Keratinocyte (primary cell): Measurements from ENCODE around the gene ARFRP1. TPM values are rescaled to one million over a fixed set of nuclear protein-coding genes. Genes with fewer than 3 reads are reported as not detected.

Experiments
- DNase-seq: peaks from one replicate; pipeline ENCODE4 v3.0.0-alpha.2; 2011; ENCODE audit warnings: low read depth, missing footprints, low spot score
- FAIRE-seq: peaks from 2 replicates; lab custom pipeline; 2011; peaks lifted over from hg19 to GRCh38; lab: Jason Lieb, UNC
- H2AFZ ChIP-seq: 2 replicates; pipeline ENCODE4 v1.6.0; 2012; ENCODE audit warnings: low read length, control low read depth, inconsistent platforms; ENCODE audit not compliant: control insufficient read depth
- H3K27ac ChIP-seq: 2 replicates; pipeline ENCODE4 v1.5.1; 2011; ENCODE audit warnings: low read length; ENCODE audit not compliant: control insufficient read depth, insufficient read depth
- H3K27me3 ChIP-seq: 3 replicates; pipeline ENCODE4 v1.6.0; 2011; ENCODE audit warnings: low read length; ENCODE audit not compliant: control insufficient read depth, insufficient read depth; ENCODE audit errors: extremely low read depth
- H3K36me3 ChIP-seq, 2 experiments: 2 replicates in 1 of 2; 3 replicates in 1 of 2; pipeline ENCODE4 v1.5.1; 2011; ENCODE audit warnings: low read length in 2 of 2, mild to moderate bottlenecking in 1 of 2; ENCODE audit not compliant: control insufficient read depth in 2 of 2, insufficient read depth in 2 of 2; ENCODE audit errors: extremely low read depth in 1 of 2
- H3K4me1 ChIP-seq: 3 replicates; pipeline ENCODE4 v1.5.1; 2011; ENCODE audit warnings: low read length; ENCODE audit not compliant: control insufficient read depth, insufficient read depth; ENCODE audit errors: extremely low read depth
- H3K4me2 ChIP-seq: 3 replicates; pipeline ENCODE4 v1.6.0; 2011; ENCODE audit warnings: low read depth, low read length; ENCODE audit not compliant: control insufficient read depth, insufficient read depth; ENCODE audit errors: extremely low read depth
- H3K4me3 ChIP-seq, 3 experiments: fragments of 200-600 bp in 1 of 3; sonication (generic) in 1 of 3; 2 replicates in 2 of 3; 3 replicates in 1 of 3; pipeline ENCODE4 v1.5.1; 2011 to 2016; ENCODE audit warnings: low read length in 3 of 3, mild to moderate bottlenecking in 3 of 3, control low read depth in 2 of 3, inconsistent platforms in 1 of 3, low read depth in 1 of 3, mixed read lengths in 1 of 3, mixed run types in 1 of 3, moderate library complexity in 1 of 3; ENCODE audit not compliant: control insufficient read depth in 2 of 3, insufficient read depth in 2 of 3; ENCODE audit errors: extremely low read depth in 1 of 3
- H3K79me2 ChIP-seq: 2 replicates; pipeline ENCODE4 v1.6.0; 2012; ENCODE audit warnings: low read length; ENCODE audit not compliant: control insufficient read depth, insufficient read depth
- H3K9ac ChIP-seq: 3 replicates; pipeline ENCODE4 v1.6.0; 2011; ENCODE audit warnings: low read length; ENCODE audit not compliant: control insufficient read depth, insufficient read depth; ENCODE audit errors: extremely low read depth
- H3K9me1 ChIP-seq: 3 replicates; pipeline ENCODE4 v1.6.0; 2011; ENCODE audit warnings: low read length; ENCODE audit not compliant: control insufficient read depth, insufficient read depth; ENCODE audit errors: extremely low read depth
- H3K9me3 ChIP-seq: 2 replicates; pipeline ENCODE4 v1.5.1; 2012; ENCODE audit warnings: low read depth, low read length; ENCODE audit not compliant: control insufficient read depth
- H4K20me1 ChIP-seq: 3 replicates; pipeline ENCODE4 v1.6.0; 2011; ENCODE audit warnings: low read length; ENCODE audit not compliant: control insufficient read depth, insufficient read depth; ENCODE audit errors: extremely low read depth
- CTCF ChIP-seq, 3 experiments: IDR thresholded peaks in 1 of 3; conservative IDR thresholded peaks in 1 of 3; optimal IDR thresholded peaks in 1 of 3; 2 replicates in 2 of 3; 3 replicates in 1 of 3; pipeline versions ENCODE3 to v1.5.1; 2011; ENCODE audit warnings: low read length in 3 of 3, mild to moderate bottlenecking in 3 of 3, moderate library complexity in 2 of 3, control low read depth in 1 of 3, inconsistent platforms in 1 of 3; ENCODE audit not compliant: insufficient read depth in 2 of 3; ENCODE audit errors: extremely low read depth in 1 of 3
- EZH2 ChIP-seq: IDR thresholded peaks from one replicate; pipeline ENCODE4 v1.6.1; 2012; ENCODE audit warnings: inconsistent platforms, mild to moderate bottlenecking, low read length, moderate library complexity
- dilution Hi-C: fragments of 300-500 bp; cut with MboI; formaldehyde crosslinking; loops from one replicate; pipeline ENCODE4 v1.7.0; 2020; ENCODE audit warnings: low sequenced_read_pairs; ENCODE audit not compliant: extremely low pct_ligation_motif_present
- polyA plus RNA-seq, 5 experiments: library from polyadenylated mRNA; depleted of rRNA in 3 of 5; stranded (reverse) in 3 of 5; stranded (forward) in 1 of 5; unstranded in 1 of 5; fragments of >200 nt; gene quantifications; 1 replicate in 1 of 5; 2 replicates in 3 of 5; 3 replicates in 1 of 5; pipeline versions ENCODE4 v1.2.1 to v1.2.3, GENCODE V29; 2011 to 2012; ENCODE audit warnings: missing spikeins in 2 of 5, low read depth in 1 of 5, low replicate concordance in 1 of 5

ARFRP1 gene
- polyA plus RNA-seq, 1 donor (not counting 4 experiments of a cell fraction or from before 2014, with no cell fraction given) = 30.4 TPM

GRCh38 chr20:63712191-63712590 lies 4.4 kb upstream of the ARFRP1 start:
- Histone ChIP-seq H3K79me2 (peaks cover 80% of the 10 kb centered on the region), H3K27me3 (no peaks in the 10 kb centered on the region), H3K27ac (no peak overlapping the region), H3K4me1 (peaks cover 9% of the 10 kb centered on the region), H3K4me2 (no peak overlapping the region), H3K9ac (no peak overlapping the region), H3K9me3 (no peaks in the 10 kb centered on the region), H2AFZ (no peak overlapping the region), H3K9me1 (no peaks in the 10 kb centered on the region), H3K4me3 (no peak overlapping the region), H4K20me1 (no peaks in the 10 kb centered on the region), H3K36me3 (peaks cover 10 to 11% of the 10 kb centered on the region in 2 experiments)
- TF ChIP-seq EZH2 (no peak), CTCF (optimal IDR thresholded peaks at IDR 0.05 in 1 of 3, IDR thresholded peaks at IDR 0.05 in 1 of 3, conservative IDR thresholded peaks at IDR 0.05 in 1 of 3; ENCODE audit: extremely low read depth in 1 of 3, insufficient read depth in 2 of 3, low read length in 3 of 3) (no peak)
- DNase-seq (no peak), FAIRE-seq (no peak)
- dilution Hi-C loops = no loop called here

GRCh38 chr20:63711085-63711645 lies 3.4 kb upstream of the ARFRP1 start:
- no peak overlapping the region for H3K4me3 ChIP-seq
- no peaks in the 10 kb centered on the region for H3K9me3 ChIP-seq
- no peak overlapping the region for H3K4me2 ChIP-seq
- TF ChIP-seq EZH2 (no peak), CTCF (optimal IDR thresholded peaks at IDR 0.05 in 1 of 3, IDR thresholded peaks at IDR 0.05 in 1 of 3, conservative IDR thresholded peaks at IDR 0.05 in 1 of 3; ENCODE audit: extremely low read depth in 1 of 3, insufficient read depth in 2 of 3, low read length in 3 of 3) (no peak)
- peaks cover 84% of the 10 kb centered on the region for H3K79me2 ChIP-seq
- H3K9ac ChIP-seq = no peak overlapping the region
- H3K27ac ChIP-seq = no peak overlapping the region
- dilution Hi-C loops = no loop called here
- no peaks in the 10 kb centered on the region for H4K20me1 ChIP-seq
- peaks cover 12 to 14% of the 10 kb centered on the region in 2 experiments for H3K36me3 ChIP-seq
- no peaks in the 10 kb centered on the region for H3K27me3 ChIP-seq
- H2AFZ ChIP-seq = no peak overlapping the region
- FAIRE-seq = no peak
- peaks cover 17% of the 10 kb centered on the region for H3K4me1 ChIP-seq
- H3K9me1 ChIP-seq = no peaks in the 10 kb centered on the region
- no peak for DNase-seq
